K562 (cell line): ENCODE data around the gene CCDC13. TPM values are rescaled to one million over a fixed set of nuclear protein-coding genes. Genes with fewer than 3 reads are reported as not detected.

Source experiments
- ARID1B ChIP-seq: fragments of 450-650 bp; IDR thresholded peaks from 2 replicates; pipeline ENCODE4 v1.6.1; 2016; ENCODE audit warnings: antibody characterized with exemption, mild to moderate bottlenecking, inconsistent platforms
- CREM ChIP-seq: IDR thresholded peaks from 2 replicates; pipeline ENCODE4 v1.6.1; 2014; ENCODE audit warnings: antibody characterized with exemption, low read depth
- FOXA1 ChIP-seq: fragments of 450-650 bp; IDR thresholded peaks from 2 replicates; pipeline ENCODE4 v1.6.1; 2016; ENCODE audit warnings: mild to moderate bottlenecking, borderline replicate concordance
- GATA2 ChIP-seq: sonication (generic); formaldehyde crosslinking; IDR thresholded peaks from 2 replicates; pipeline ENCODE4 v1.4.0; 2020; ENCODE audit warnings: mild to moderate bottlenecking, missing genetic modification reagents
- HDAC1 ChIP-seq, 2 experiments: fragments of 450-650 bp; IDR thresholded peaks; 2 replicates each; pipeline ENCODE4 v1.6.1; 2016 to 2017; ENCODE audit warnings: inconsistent platforms in 1 of 2, mild to moderate bottlenecking in 1 of 2, moderate library complexity in 1 of 2
- RCOR1 ChIP-seq, 2 experiments: IDR thresholded peaks; 2 replicates each; pipeline ENCODE4 v1.6.1; 2012; ENCODE audit warnings: low read depth in 2 of 2, low read length in 2 of 2, borderline replicate concordance in 1 of 2, improper control_type of control experiment in 1 of 2
- RFX7 ChIP-seq: fragments of 250-450 bp; sonication (Bioruptor Pico); IDR thresholded peaks from 2 replicates; pipeline ENCODE4 v1.5.1; 2021; ENCODE audit warnings: mild to moderate bottlenecking
- polyA plus RNA-seq, 8 experiments: library from polyadenylated mRNA; depleted of rRNA in 4 of 8; stranded (reverse) in 5 of 8; unstranded in 3 of 8; fragments of >200 nt; fragmentation: Nextera tagmentation in 2 of 8; fragmentation: Illumina TruSeq in 1 of 8; extraction: Ambion mirVana in 2 of 8; extraction: Trizol in 1 of 8; gene quantifications; 2 replicates each; pipeline versions ENCODE4 v1.2.1 to v1.2.3, GENCODE V29; 2011 to 2014; ENCODE audit warnings: inconsistent platforms in 1 of 8, missing spikeins in 1 of 8
- total RNA-seq, 7 experiments: library from RNA; depleted of rRNA in 6 of 7; stranded (reverse); fragments of >200 nt in 6 of 7; fragmentation: Illumina TruSeq in 2 of 7; extraction: Trizol in 2 of 7; gene quantifications; 2 replicates each; pipeline versions ENCODE4 v1.2.1 to v1.2.3, GENCODE V29; 2011 to 2021; ENCODE audit warnings: low replicate concordance in 1 of 7
- TF ChIP-seq, protein P1 (sequence below): fragments of 250-450 bp; sonication (Bioruptor Pico); IDR thresholded peaks from 2 replicates; pipeline ENCODE4 v1.4.0; 2020; ENCODE audit warnings: mild to moderate bottlenecking, moderate library complexity, borderline replicate concordance
- TF ChIP-seq, protein P2 (sequence below), 2 experiments: fragments of 450-650 bp in 1 of 2; sonication (generic) in 1 of 2; formaldehyde crosslinking in 1 of 2; IDR thresholded peaks in 1 of 2; conservative IDR thresholded peaks in 1 of 2; 2 replicates each; pipeline versions ENCODE4 v1.6.1 to v1.8.1; 2016 to 2023; ENCODE audit warnings: mild to moderate bottlenecking in 2 of 2, moderate library complexity in 2 of 2, inconsistent platforms in 1 of 2, missing genetic modification reagents in 1 of 2
- TF ChIP-seq, protein P3 (sequence below): sonication (generic); formaldehyde crosslinking; IDR thresholded peaks from 2 replicates; pipeline ENCODE4 v1.4.0; 2020; ENCODE audit warnings: mild to moderate bottlenecking, missing genetic modification reagents
- TF ChIP-seq, protein P4 (sequence below): fragments of 250-450 bp; sonication (Bioruptor Pico); IDR thresholded peaks from 2 replicates; pipeline ENCODE4 v1.4.0; 2020; ENCODE audit warnings: mild to moderate bottlenecking, moderate library complexity

Gene CCDC13
- total and polyA plus RNA-seq, 9 of the 15 experiments (the other 6 are each of a cell fraction or from before 2014, with no cell fraction given): 0.20 to 0.70 (median 0.48) TPM; not detected in 2

DNA sequence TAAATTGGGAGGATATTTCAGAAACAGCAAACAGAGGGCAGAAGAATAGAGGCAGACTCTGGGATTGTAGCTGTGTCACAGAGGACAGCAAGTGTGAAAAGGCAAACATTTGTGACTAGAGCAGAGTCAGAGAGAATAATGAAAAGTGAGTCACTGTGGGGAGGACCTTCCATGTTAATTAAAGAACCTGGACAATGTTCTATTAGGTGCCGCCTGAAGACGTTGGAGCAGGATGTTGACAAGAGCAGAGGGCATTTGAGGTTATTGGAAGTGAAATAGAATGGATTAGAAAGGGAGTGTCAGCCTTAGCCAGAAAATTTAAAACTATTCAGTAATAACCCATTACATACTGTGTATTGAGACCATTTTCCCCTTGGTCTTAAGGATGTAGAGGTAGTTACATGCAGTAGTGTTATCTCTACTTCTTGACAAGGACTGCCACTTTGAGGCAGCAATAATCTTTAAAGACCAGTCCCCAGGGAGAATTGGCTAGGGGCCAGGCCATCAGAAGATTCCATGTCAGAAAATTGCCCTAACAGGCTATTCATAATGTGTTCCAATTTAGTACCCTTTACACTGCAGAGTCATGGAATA lies 42.0 kb upstream of the CCDC13 start (continued):
- TF ChIP-seq, protein P1, sequence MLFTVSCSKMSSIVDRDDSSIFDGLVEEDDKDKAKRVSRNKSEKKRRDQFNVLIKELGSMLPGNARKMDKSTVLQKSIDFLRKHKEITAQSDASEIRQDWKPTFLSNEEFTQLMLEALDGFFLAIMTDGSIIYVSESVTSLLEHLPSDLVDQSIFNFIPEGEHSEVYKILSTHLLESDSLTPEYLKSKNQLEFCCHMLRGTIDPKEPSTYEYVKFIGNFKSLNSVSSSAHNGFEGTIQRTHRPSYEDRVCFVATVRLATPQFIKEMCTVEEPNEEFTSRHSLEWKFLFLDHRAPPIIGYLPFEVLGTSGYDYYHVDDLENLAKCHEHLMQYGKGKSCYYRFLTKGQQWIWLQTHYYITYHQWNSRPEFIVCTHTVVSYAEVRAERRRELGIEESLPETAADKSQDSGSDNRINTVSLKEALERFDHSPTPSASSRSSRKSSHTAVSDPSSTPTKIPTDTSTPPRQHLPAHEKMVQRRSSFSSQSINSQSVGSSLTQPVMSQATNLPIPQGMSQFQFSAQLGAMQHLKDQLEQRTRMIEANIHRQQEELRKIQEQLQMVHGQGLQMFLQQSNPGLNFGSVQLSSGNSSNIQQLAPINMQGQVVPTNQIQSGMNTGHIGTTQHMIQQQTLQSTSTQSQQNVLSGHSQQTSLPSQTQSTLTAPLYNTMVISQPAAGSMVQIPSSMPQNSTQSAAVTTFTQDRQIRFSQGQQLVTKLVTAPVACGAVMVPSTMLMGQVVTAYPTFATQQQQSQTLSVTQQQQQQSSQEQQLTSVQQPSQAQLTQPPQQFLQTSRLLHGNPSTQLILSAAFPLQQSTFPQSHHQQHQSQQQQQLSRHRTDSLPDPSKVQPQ (CRISPR knock-in tag): no peak
- TF ChIP-seq HDAC1 (IDR thresholded peaks at IDR 0.05) (0 out of 4 replicates have a peak, but pooled peaks of 1 of the 2 experiments have one; percentile 33), ARID1B (peak; percentile 77), FOXA1 (no peak), CREM (peak; percentile 37; the same call in 1 of the 2 replicates), GATA2 (CRISPR knock-in tag) (0 out of 2 replicates have a peak, but pooled peaks have one; percentile 45), RCOR1 (IDR thresholded peaks at IDR 0.05; ENCODE audit: borderline replicate concordance in 1 of 2, low read depth in 2 of 2, low read length in 2 of 2) (peak in 1 of 2 experiments; percentile 63; a peak in 1 of 4 replicates), RFX7 (CRISPR knock-in tag) (no peak)
- TF ChIP-seq, protein P2, sequence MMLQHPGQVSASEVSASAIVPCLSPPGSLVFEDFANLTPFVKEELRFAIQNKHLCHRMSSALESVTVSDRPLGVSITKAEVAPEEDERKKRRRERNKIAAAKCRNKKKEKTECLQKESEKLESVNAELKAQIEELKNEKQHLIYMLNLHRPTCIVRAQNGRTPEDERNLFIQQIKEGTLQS (IDR thresholded peaks at IDR 0.05): peak; percentile 13; the same call in 1 of the 2 replicates
- TF ChIP-seq, protein P2 (CRISPR knock-in tag; conservative IDR thresholded peaks at IDR 0.05): no peak
- TF ChIP-seq, protein P3, sequence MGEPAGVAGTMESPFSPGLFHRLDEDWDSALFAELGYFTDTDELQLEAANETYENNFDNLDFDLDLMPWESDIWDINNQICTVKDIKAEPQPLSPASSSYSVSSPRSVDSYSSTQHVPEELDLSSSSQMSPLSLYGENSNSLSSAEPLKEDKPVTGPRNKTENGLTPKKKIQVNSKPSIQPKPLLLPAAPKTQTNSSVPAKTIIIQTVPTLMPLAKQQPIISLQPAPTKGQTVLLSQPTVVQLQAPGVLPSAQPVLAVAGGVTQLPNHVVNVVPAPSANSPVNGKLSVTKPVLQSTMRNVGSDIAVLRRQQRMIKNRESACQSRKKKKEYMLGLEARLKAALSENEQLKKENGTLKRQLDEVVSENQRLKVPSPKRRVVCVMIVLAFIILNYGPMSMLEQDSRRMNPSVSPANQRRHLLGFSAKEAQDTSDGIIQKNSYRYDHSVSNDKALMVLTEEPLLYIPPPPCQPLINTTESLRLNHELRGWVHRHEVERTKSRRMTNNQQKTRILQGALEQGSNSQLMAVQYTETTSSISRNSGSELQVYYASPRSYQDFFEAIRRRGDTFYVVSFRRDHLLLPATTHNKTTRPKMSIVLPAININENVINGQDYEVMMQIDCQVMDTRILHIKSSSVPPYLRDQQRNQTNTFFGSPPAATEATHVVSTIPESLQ (CRISPR knock-in tag): no peak
- TF ChIP-seq, protein P4, sequence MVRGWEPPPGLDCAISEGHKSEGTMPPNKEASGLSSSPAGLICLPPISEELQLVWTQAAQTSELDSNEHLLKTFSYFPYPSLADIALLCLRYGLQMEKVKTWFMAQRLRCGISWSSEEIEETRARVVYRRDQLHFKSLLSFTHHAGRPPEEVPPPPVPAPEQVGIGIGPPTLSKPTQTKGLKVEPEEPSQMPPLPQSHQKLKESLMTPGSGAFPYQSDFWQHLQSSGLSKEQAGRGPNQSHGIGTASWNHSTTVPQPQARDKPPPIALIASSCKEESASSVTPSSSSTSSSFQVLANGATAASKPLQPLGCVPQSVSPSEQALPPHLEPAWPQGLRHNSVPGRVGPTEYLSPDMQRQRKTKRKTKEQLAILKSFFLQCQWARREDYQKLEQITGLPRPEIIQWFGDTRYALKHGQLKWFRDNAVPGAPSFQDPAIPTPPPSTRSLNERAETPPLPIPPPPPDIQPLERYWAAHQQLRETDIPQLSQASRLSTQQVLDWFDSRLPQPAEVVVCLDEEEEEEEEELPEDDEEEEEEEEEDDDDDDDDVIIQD (CRISPR knock-in tag): no peak
